Measurements from ENCODE around the gene PAK5. TPM values are rescaled to one million over a fixed set of nuclear protein-coding genes. Genes with fewer than 3 reads are reported as not detected.

The PAK5 gene
- total RNA-seq, 1 experiment from 2014 or later: not detected

DNA sequence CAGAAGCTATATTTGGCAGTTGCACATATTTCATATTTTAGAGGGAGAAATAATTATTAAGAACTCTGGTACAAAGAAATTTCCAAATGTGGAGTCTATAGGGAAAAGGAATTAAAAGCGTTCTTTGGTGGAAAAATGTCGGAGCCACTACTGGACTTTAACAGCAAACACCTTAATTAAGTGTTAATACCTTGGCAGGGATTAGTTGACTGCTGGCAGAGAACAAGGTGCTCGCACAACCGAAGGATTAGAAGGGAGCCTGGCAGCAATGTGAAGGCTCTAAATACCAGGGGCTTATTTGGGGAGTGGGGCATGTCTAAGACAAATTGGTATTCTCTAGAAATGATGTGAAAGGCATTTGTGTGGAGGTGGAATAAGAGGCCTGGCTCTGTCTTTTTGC lies 98.9 kb downstream of the PAK5 start:
- no peaks in the 10 kb centered on the region for H3F3A ChIP-seq (ENCODE audit: low read length, unreplicated experiment)
- H3K4me2 ChIP-seq (ENCODE audit: low read length): no peak overlapping the region
- DNase-seq: no peak
- H3K4me1 ChIP-seq (ENCODE audit: insufficient read depth, low read length): no peaks in the 10 kb centered on the region
- no peaks in the 10 kb centered on the region for H3K36me3 ChIP-seq (ENCODE audit: low read depth, low read length)
- ATAC-seq: no peak
- no peak overlapping the region for H2AFZ ChIP-seq (ENCODE audit: low read length)
- H4K20me1 ChIP-seq (ENCODE audit: low read length): no peaks in the 10 kb centered on the region
- no peaks in the 10 kb centered on the region for H3K79me2 ChIP-seq (ENCODE audit: low read length)
- BruUV-seq (replicated peaks): no TSS peak
- no peak overlapping the region for H3K9ac ChIP-seq (ENCODE audit: low read length)
- H3K4me3 ChIP-seq (ENCODE audit: low read length): no peak overlapping the region
- H3K27ac ChIP-seq (ENCODE audit: low read length): no peak overlapping the region
- POLR2A ChIA-PET (ENCODE audit: unreplicated experiment): no interaction called here
- peaks cover 65% of the 10 kb centered on the region for H3K27me3 ChIP-seq (ENCODE audit: low read length)
- H3K9me2 ChIP-seq (replicated peaks; ENCODE audit: low read length): no peaks in the 10 kb centered on the region
- H3K9me3 ChIP-seq (ENCODE audit: low read length): no peaks in the 10 kb centered on the region
- TF ChIP-seq EZH2 (IDR thresholded peaks at IDR 0.05; ENCODE audit: low read length, unreplicated experiment): no peak
- TF ChIP-seq, protein P1, sequence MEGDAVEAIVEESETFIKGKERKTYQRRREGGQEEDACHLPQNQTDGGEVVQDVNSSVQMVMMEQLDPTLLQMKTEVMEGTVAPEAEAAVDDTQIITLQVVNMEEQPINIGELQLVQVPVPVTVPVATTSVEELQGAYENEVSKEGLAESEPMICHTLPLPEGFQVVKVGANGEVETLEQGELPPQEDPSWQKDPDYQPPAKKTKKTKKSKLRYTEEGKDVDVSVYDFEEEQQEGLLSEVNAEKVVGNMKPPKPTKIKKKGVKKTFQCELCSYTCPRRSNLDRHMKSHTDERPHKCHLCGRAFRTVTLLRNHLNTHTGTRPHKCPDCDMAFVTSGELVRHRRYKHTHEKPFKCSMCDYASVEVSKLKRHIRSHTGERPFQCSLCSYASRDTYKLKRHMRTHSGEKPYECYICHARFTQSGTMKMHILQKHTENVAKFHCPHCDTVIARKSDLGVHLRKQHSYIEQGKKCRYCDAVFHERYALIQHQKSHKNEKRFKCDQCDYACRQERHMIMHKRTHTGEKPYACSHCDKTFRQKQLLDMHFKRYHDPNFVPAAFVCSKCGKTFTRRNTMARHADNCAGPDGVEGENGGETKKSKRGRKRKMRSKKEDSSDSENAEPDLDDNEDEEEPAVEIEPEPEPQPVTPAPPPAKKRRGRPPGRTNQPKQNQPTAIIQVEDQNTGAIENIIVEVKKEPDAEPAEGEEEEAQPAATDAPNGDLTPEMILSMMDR (conservative IDR thresholded peaks at IDR 0.05; ENCODE audit: low read depth, low read length): no peak
- TF ChIP-seq EZH2phosphoT487 (IDR thresholded peaks at IDR 0.05; ENCODE audit: borderline replicate concordance, low read length): no peak
- CTCF ChIA-PET: no interaction called here
- intact Hi-C loops (cut with micrococcal nuclease): no loop called here

DNA sequence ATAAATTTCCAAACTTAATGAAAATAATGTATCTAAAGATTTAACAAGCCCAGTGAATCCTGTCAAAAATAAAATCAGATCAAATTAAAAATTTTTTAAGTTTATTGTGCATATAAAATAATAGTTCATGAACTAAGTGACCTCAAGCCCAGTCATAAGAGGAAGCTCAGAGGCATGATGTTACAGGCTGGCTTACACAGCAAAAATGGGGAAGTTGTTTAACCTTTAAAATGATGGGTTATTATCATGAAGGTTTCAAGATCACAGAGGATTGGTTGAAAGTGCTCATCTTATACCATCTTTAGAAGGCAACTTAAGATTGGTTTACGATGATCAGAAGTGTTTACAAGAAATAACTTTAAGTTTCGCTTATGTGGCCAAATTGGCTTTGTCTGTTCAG lies 102.5 kb downstream of the PAK5 start:
- H3K4me2 ChIP-seq (ENCODE audit: low read length): no peak overlapping the region
- CTCF ChIA-PET: no interaction called here
- H3K9me3 ChIP-seq (ENCODE audit: low read length): no peaks in the 10 kb centered on the region
- H3K36me3 ChIP-seq (ENCODE audit: low read depth, low read length): no peaks in the 10 kb centered on the region
- no peaks in the 10 kb centered on the region for H3K9me2 ChIP-seq (replicated peaks; ENCODE audit: low read length)
- H3K27ac ChIP-seq (ENCODE audit: low read length): no peak overlapping the region
- H3K4me1 ChIP-seq (ENCODE audit: insufficient read depth, low read length): no peaks in the 10 kb centered on the region
- ATAC-seq (no peak), DNase-seq (no peak)
- no peaks in the 10 kb centered on the region for H3K79me2 ChIP-seq (ENCODE audit: low read length)
- H4K20me1 ChIP-seq (ENCODE audit: low read length): no peaks in the 10 kb centered on the region
- POLR2A ChIA-PET (ENCODE audit: unreplicated experiment): interaction anchor here (0.6 kb wide), 1 partner anchor 167 kb away, joined by 9 read pairs; no protein-coding TSS in a partner anchor
- no peaks in the 10 kb centered on the region for H3F3A ChIP-seq (ENCODE audit: low read length, unreplicated experiment)
- H3K4me3 ChIP-seq (ENCODE audit: low read length): no peak overlapping the region
- TF ChIP-seq, protein P1 (conservative IDR thresholded peaks at IDR 0.05; ENCODE audit: low read depth, low read length): no peak
- TF ChIP-seq EZH2phosphoT487 (IDR thresholded peaks at IDR 0.05; ENCODE audit: borderline replicate concordance, low read length) (no peak), EZH2 (IDR thresholded peaks at IDR 0.05; ENCODE audit: low read length, unreplicated experiment) (no peak)
- H3K27me3 ChIP-seq (ENCODE audit: low read length): peaks cover 71% of the 10 kb centered on the region
- no peak overlapping the region for H3K9ac ChIP-seq (ENCODE audit: low read length)
- BruUV-seq (replicated peaks): no TSS peak
- H2AFZ ChIP-seq (ENCODE audit: low read length): no peak overlapping the region
- intact Hi-C loops (cut with micrococcal nuclease): no loop called here

DNA sequence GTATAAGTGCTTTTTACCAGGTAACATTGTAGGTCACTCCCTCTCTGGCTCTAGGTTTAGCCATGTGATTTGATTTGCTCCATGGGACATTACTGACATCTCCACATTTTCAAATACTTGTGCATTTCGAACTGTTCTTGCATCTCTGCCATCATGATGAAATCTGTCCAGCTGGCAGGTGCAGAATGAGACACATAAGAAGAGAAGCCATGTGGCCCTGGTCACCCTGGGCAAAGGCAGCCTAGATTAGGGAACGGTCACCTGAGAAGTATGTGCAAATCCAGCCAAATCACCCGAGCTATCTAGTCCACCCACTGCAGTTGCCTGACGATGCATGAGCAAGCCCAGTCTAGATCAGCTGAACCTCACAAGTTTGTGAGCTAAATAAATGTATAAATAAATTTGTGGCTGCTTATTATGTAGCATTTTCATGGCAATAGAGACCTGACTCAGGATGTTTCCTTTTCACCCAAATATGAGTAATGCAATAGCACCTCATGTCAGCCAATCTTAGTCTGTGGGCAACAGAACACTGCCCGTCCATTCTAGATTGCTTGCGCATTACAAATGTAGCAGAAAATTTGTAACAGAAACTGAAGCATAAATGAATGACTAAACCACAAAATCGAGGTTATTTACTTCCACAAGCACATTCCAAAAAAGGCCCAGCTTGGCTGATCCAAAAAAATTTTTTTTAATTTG lies 115.2 kb downstream of the PAK5 start:
- intact Hi-C loops (cut with micrococcal nuclease): no loop called here
- DNase-seq: peak; percentile 39
- BruUV-seq (replicated peaks): no TSS peak
- Histone ChIP-seq H3K4me3 (ENCODE audit: low read length) (no peak overlapping the region), H3K4me2 (ENCODE audit: low read length) (no peak overlapping the region), H4K20me1 (ENCODE audit: low read length) (no peaks in the 10 kb centered on the region), H3K9me3 (ENCODE audit: low read length) (no peaks in the 10 kb centered on the region), H3K4me1 (ENCODE audit: insufficient read depth, low read length) (no peaks in the 10 kb centered on the region), H3K36me3 (ENCODE audit: low read depth, low read length) (no peaks in the 10 kb centered on the region), H3K79me2 (ENCODE audit: low read length) (no peaks in the 10 kb centered on the region), H3F3A (ENCODE audit: low read length, unreplicated experiment) (no peaks in the 10 kb centered on the region), H2AFZ (ENCODE audit: low read length) (no peak overlapping the region), H3K27me3 (ENCODE audit: low read length) (peaks cover 52% of the 10 kb centered on the region), H3K9ac (ENCODE audit: low read length) (no peak overlapping the region), H3K9me2 (replicated peaks; ENCODE audit: low read length) (no peaks in the 10 kb centered on the region), H3K27ac (ENCODE audit: low read length) (no peak overlapping the region)
- peak; percentile 51; the same call in 1 of the 2 replicates for ATAC-seq
- TF ChIP-seq EZH2 (IDR thresholded peaks at IDR 0.05; ENCODE audit: low read length, unreplicated experiment): no peak
- ChIA-PET POLR2A (ENCODE audit: unreplicated experiment) (no interaction called here), CTCF (no interaction called here)

Data from PC-3 (cell line).